IMR-90 (cell line): ENCODE results near the gene GRM2. TPM values are rescaled to one million over a fixed set of nuclear protein-coding genes. Genes with fewer than 3 reads are reported as not detected.

Source experiments
- ATAC-seq: fragments of 200-7000 bp; cut with Tn5 transposase; 2 replicates; pipeline ENCODE4 v1.9.1; 2020; ENCODE audit warnings: low read depth, mild to moderate bottlenecking, moderate library complexity
- BruUV-seq: library from RNA; stranded (reverse); fragments of 400-500 nt; replicated peaks from 2 replicates; lab custom pipeline; 2021; lab: Mats Ljungman, UMichigan
- CTCF ChIA-PET: fragments of 300-600 bp; formaldehyde crosslinking; extraction: SDS; loops from one replicate; lab custom pipeline; 2021; ENCODE audit warnings: antibody characterized with exemption; lab: Yijun Ruan, JAX
- POLR2A ChIA-PET: fragments of 300-600 bp; sonication (Branson Sonifier 250); formaldehyde crosslinking; loops from one replicate; lab custom pipeline; 2022; ENCODE audit warnings: antibody characterized with exemption; ENCODE audit not compliant: unreplicated experiment; lab: Charles Lee
- DNase-seq: peaks from one replicate; pipeline ENCODE4 v3.0.0; 2013
- H2AFZ ChIP-seq: replicated peaks from 2 replicates; pipeline ENCODE3; 2013; ENCODE audit warnings: low read length, mild to moderate bottlenecking; ENCODE audit not compliant: poor library complexity
- H2AK5ac ChIP-seq: 2 replicates; pipeline ENCODE4 v1.6.1; 2013; ENCODE audit warnings: low read depth, low read length, inconsistent platforms
- H2AK9ac ChIP-seq: replicated peaks from 2 replicates; pipeline ENCODE3; 2013; ENCODE audit warnings: mild to moderate bottlenecking, low read depth, low read length, moderate library complexity; ENCODE audit not compliant: poor library complexity
- H2BK120ac ChIP-seq: 2 replicates; pipeline ENCODE4 v1.6.1; 2013; ENCODE audit warnings: low read depth, low read length, inconsistent platforms
- H2BK15ac ChIP-seq: 3 replicates; pipeline ENCODE4 v1.6.1; 2013; ENCODE audit warnings: low read depth, low read length, inconsistent platforms
- H2BK20ac ChIP-seq: 2 replicates; pipeline ENCODE4 v1.6.1; 2013; ENCODE audit warnings: low read depth, mild to moderate bottlenecking, inconsistent platforms, low read length, moderate library complexity
- H2BK5ac ChIP-seq: 2 replicates; pipeline ENCODE4 v1.6.1; 2013; ENCODE audit warnings: mild to moderate bottlenecking, low read depth, low read length, inconsistent platforms; ENCODE audit not compliant: poor library complexity, severe bottlenecking
- H3K14ac ChIP-seq: replicated peaks from 2 replicates; pipeline ENCODE4 v1.6.1; 2013; ENCODE audit warnings: low read depth, low read length, inconsistent platforms
- H3K18ac ChIP-seq: 2 replicates; pipeline ENCODE4 v1.6.1; 2013; ENCODE audit warnings: low read depth, low read length, control low read depth
- H3K23ac ChIP-seq: 2 replicates; pipeline ENCODE4 v1.6.1; 2013; ENCODE audit warnings: low read depth, low read length, inconsistent platforms
- H3K27ac ChIP-seq: 2 replicates; pipeline ENCODE4 v1.5.1; 2013; ENCODE audit warnings: mild to moderate bottlenecking, control low read depth, low read length; ENCODE audit not compliant: insufficient read depth
- H3K27me3 ChIP-seq: 2 replicates; pipeline ENCODE4 v1.6.1; 2013; ENCODE audit warnings: low read length; ENCODE audit not compliant: control insufficient read depth, insufficient read depth
- H3K36me3 ChIP-seq: 2 replicates; pipeline ENCODE4 v1.6.1; 2013; ENCODE audit warnings: low read length, mixed read lengths; ENCODE audit not compliant: control insufficient read depth, insufficient read depth
- H3K4ac ChIP-seq: 2 replicates; pipeline ENCODE4 v1.6.1; 2013; ENCODE audit warnings: low read depth, low read length, inconsistent platforms
- H3K4me1 ChIP-seq: 2 replicates; pipeline ENCODE4 v1.6.1; 2013; ENCODE audit warnings: low read length, mixed read lengths; ENCODE audit not compliant: control insufficient read depth, insufficient read depth
- H3K4me2 ChIP-seq: 2 replicates; pipeline ENCODE4 v1.6.1; 2013; ENCODE audit warnings: low read depth, mild to moderate bottlenecking, control low read depth, low read length, moderate library complexity
- H3K4me3 ChIP-seq: 2 replicates; pipeline ENCODE4 v1.5.1; 2013; ENCODE audit warnings: low read depth, mild to moderate bottlenecking, control low read depth, low read length, moderate library complexity; ENCODE audit not compliant: insufficient read depth
- H3K56ac ChIP-seq: 2 replicates; pipeline ENCODE4 v1.6.1; 2013; ENCODE audit warnings: low read length, inconsistent platforms; ENCODE audit not compliant: insufficient read depth; ENCODE audit errors: extremely low read depth
- H3K79me1 ChIP-seq, 2 experiments: 2 replicates each; pipeline ENCODE4 v1.6.1; 2013; ENCODE audit warnings: low read length in 2 of 2, inconsistent platforms in 1 of 2, low read depth in 1 of 2
- H3K9ac ChIP-seq: 2 replicates; pipeline ENCODE4 v1.6.1; 2013; ENCODE audit warnings: low read depth, low read length, control low read depth
- H3K9me1 ChIP-seq: 2 replicates; pipeline ENCODE4 v1.6.1; 2013; ENCODE audit warnings: low read length, inconsistent platforms; ENCODE audit not compliant: insufficient read depth
- H3K9me3 ChIP-seq: 2 replicates; pipeline ENCODE4 v1.6.1; 2013; ENCODE audit warnings: low read length; ENCODE audit not compliant: control insufficient read depth, insufficient read depth
- H4K20me1 ChIP-seq: 2 replicates; pipeline ENCODE4 v1.6.1; 2013; ENCODE audit warnings: low read length, inconsistent platforms; ENCODE audit not compliant: insufficient read depth
- H4K5ac ChIP-seq: 2 replicates; pipeline ENCODE4 v1.6.1; 2013; ENCODE audit warnings: mild to moderate bottlenecking, low read depth, low read length, control low read depth
- H4K8ac ChIP-seq, 2 experiments: 2 replicates each; pipeline ENCODE4 v1.6.1; 2013; ENCODE audit warnings: low read depth in 2 of 2, low read length in 2 of 2, control low read depth in 1 of 2, inconsistent platforms in 1 of 2
- H4K91ac ChIP-seq: 2 replicates; pipeline ENCODE4 v1.6.1; 2013; ENCODE audit warnings: low read depth, low read length, inconsistent platforms; ENCODE audit not compliant: insufficient read depth
- BHLHE40 ChIP-seq: fragments of 150-350 bp; IDR thresholded peaks from 2 replicates; pipeline ENCODE4 v1.6.1; 2016; ENCODE audit warnings: mild to moderate bottlenecking, low read depth, low read length
- CEBPB ChIP-seq: IDR thresholded peaks from 2 replicates; pipeline ENCODE4 v1.6.1; 2012; ENCODE audit warnings: low read depth, low read length, improper control_type of control experiment
- CHD1 ChIP-seq: IDR thresholded peaks from 2 replicates; pipeline ENCODE4 v1.6.1; 2012; ENCODE audit warnings: low read depth, low read length, improper control_type of control experiment
- FOS ChIP-seq: fragments of 150-350 bp; IDR thresholded peaks from 2 replicates; pipeline ENCODE4 v1.6.1; 2016; ENCODE audit warnings: low read depth, low read length
- MAZ ChIP-seq: IDR thresholded peaks from 2 replicates; pipeline ENCODE4 v1.6.1; 2012; ENCODE audit warnings: low read depth, mild to moderate bottlenecking, low read length, improper control_type of control experiment, moderate library complexity, borderline replicate concordance
- MXI1 ChIP-seq: IDR thresholded peaks from 2 replicates; pipeline ENCODE4 v1.6.1; 2012; ENCODE audit warnings: low read depth, mild to moderate bottlenecking, low read length, moderate library complexity, borderline replicate concordance
- NFE2L2 ChIP-seq: fragments of 150-350 bp; IDR thresholded peaks from 2 replicates; pipeline ENCODE4 v1.6.1; 2016; ENCODE audit warnings: low read depth, mild to moderate bottlenecking, low read length
- POLR2A ChIP-seq: IDR thresholded peaks from 2 replicates; pipeline ENCODE4 v1.6.1; 2012; ENCODE audit warnings: mild to moderate bottlenecking, low read depth, low read length
- RAD21 ChIP-seq: IDR thresholded peaks from 2 replicates; pipeline ENCODE4 v1.6.1; 2012; ENCODE audit warnings: low read length, improper control_type of control experiment
- RCOR1 ChIP-seq: IDR thresholded peaks from 2 replicates; pipeline ENCODE4 v1.6.1; 2012; ENCODE audit warnings: mild to moderate bottlenecking, low read length, improper control_type of control experiment; ENCODE audit not compliant: insufficient replicate concordance
- RFX5 ChIP-seq: IDR thresholded peaks from 2 replicates; pipeline ENCODE4 v1.8.0; 2012; ENCODE audit warnings: low read depth, mild to moderate bottlenecking, low read length, moderate library complexity
- SMC3 ChIP-seq: fragments of 150-350 bp; IDR thresholded peaks from 2 replicates; pipeline ENCODE4 v1.6.1; 2016; ENCODE audit warnings: low read depth, mild to moderate bottlenecking, antibody characterized with exemption, low read length, moderate library complexity
- WGBS, 2 experiments: methylation state at CpG; one replicate each; pipeline versions ENCODE4 v1.1.5 to v1.1.7; 2013; ENCODE audit warnings: missing lambda C conversion rate in 2 of 2; ENCODE audit not compliant: insufficient read length in 1 of 2; ENCODE audit errors: extremely low coverage in 2 of 2; 5-methylcytosine and 5-hydroxymethylcytosine counted together
- dilution Hi-C: fragments of 300-500 bp; cut with HindIII; formaldehyde crosslinking; loops from one replicate; pipeline ENCODE4 v1.14.3; 2018; ENCODE audit warnings: low sequenced_read_pairs; ENCODE audit not compliant: unreplicated experiment
- in situ Hi-C: fragments of 300-500 bp; cut with MboI; formaldehyde crosslinking; loops from 3 replicates; pipeline ENCODE4 v1.14.3; 2019; ENCODE audit warnings: low sequenced_read_pairs, inconsistent platforms, mixed read lengths
- intact Hi-C: fragments of 100-400 bp; cut with micrococcal nuclease; formaldehyde crosslinking; loops from 2 replicates; pipeline ENCODE4 v1.10.0; 2022
- polyA plus RNA-seq, 3 experiments: library from polyadenylated mRNA; depleted of rRNA; stranded (reverse); fragments of >200 nt; gene quantifications; 2 replicates each; pipeline ENCODE4 v1.2.3, GENCODE V29; 2012; ENCODE audit warnings: low replicate concordance in 1 of 3
- total RNA-seq: library from RNA; depleted of rRNA; stranded (reverse); fragments of >200 nt; gene quantifications from 2 replicates; pipeline ENCODE4 v1.2.3, GENCODE V29; 2012
- TF ChIP-seq, protein P1 (sequence below): fragments of 150-350 bp; IDR thresholded peaks from 2 replicates; pipeline ENCODE4 v1.6.1; 2017; ENCODE audit warnings: mild to moderate bottlenecking, antibody characterized with exemption, low read length, low read depth
- TF ChIP-seq, protein P2 (sequence below): conservative IDR thresholded peaks from 2 replicates; pipeline ENCODE4 v1.5.1; 2012; ENCODE audit warnings: mild to moderate bottlenecking, low read depth, low read length, improper control_type of control experiment
- TF ChIP-seq, protein P3 (sequence below): fragments of 150-350 bp; IDR thresholded peaks from 2 replicates; pipeline ENCODE4 v1.6.1; 2016; ENCODE audit warnings: low read depth, mild to moderate bottlenecking, low read length, moderate library complexity, borderline replicate concordance

Gene GRM2
- total and polyA plus RNA-seq, 2 of the 4 experiments (the other 2 are of a cell fraction) = under 0.01 to 0.14 TPM

DNA sequence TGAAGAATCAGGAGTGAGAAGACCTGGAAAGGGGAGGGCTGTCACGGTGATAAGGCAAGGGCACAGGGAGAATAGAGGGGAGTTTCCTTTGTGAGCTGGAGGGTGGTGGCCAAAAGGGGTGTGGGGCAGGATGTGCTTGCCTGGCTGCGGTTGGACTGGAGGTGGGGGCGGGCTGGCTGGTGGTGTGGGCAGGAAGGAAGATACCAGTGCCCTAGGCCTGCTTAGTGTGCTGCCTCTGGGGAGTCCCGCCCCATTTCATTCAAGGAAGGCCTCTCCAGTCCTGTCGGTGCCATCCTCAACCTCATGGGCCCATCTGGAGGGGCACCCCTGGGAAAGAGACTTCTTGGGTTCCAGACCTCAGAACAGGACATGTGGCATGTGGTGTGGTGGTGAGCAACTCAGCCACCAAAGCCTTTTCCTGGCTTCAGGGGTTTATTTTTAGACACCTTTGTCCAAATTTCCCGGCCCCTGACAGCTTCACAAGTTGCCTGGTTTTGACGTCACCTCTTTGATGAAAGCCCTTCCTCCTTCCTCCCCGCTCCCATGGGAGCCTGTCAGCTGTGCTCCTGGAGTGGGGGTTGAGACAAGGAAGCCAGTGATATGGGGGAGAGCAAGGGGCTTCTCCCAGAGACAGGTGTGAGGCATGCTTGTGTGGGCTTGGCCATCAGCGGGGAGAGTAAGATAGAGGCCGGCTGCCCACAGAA lies 20.2 kb upstream of the GRM2 start:
- in situ Hi-C loops = loop anchor here (25.0 kb wide), 1 partner anchor 1074 kb away; the partner anchor contains the start of genes CISH and MAPKAPK3
- Histone ChIP-seq H3K9me3 (no peaks in the 10 kb centered on the region), H2BK15ac (no peak overlapping the region), H3K27ac (no peak overlapping the region), H3K36me3 (peaks cover 28% of the 10 kb centered on the region), H3K14ac (no peak overlapping the region), H3K9me1 (peaks cover 10% of the 10 kb centered on the region), H2AK9ac (peak overlapping the region; percentile 23), H3K4me2 (no peak overlapping the region), H4K91ac (no peak overlapping the region), H3K56ac (no peak overlapping the region), H2AK5ac (no peak overlapping the region), H3K4me3 (no peak overlapping the region), H3K9ac (no peak overlapping the region), H2BK20ac (no peak overlapping the region), H4K20me1 (peaks cover 23% of the 10 kb centered on the region), H2BK5ac (no peak overlapping the region), H4K5ac (no peak overlapping the region), H3K4ac (no peak overlapping the region), H2BK120ac (no peak overlapping the region), H3K4me1 (peaks cover 5% of the 10 kb centered on the region), H3K79me1 (peaks cover 15 to 19% of the 10 kb centered on the region in 2 experiments; a peak in 3 of 4 replicates), H4K8ac (no peak overlapping the region), H2AFZ (no peak overlapping the region), H3K27me3 (no peaks in the 10 kb centered on the region), H3K18ac (no peak overlapping the region), H3K23ac (no peak overlapping the region)
- intact Hi-C loops = no loop called here
- 100% methylated on average over 2 of the region's 10 CpGs; no CpG with 5 or more reads in 1 of the 2 experiments for WGBS, 2 experiments
- ChIA-PET POLR2A (no interaction called here), CTCF (interaction anchor here (0.8 to 1.6 kb wide), 2 partner anchors 11 to 17 kb away, joined by 3 to 6 read pairs; no protein-coding TSS in a partner anchor)
- DNase-seq (peak; percentile 8), ATAC-seq (no peak)
- dilution Hi-C loops = no loop called here
- BruUV-seq = no TSS peak
- TF ChIP-seq, protein P1, sequence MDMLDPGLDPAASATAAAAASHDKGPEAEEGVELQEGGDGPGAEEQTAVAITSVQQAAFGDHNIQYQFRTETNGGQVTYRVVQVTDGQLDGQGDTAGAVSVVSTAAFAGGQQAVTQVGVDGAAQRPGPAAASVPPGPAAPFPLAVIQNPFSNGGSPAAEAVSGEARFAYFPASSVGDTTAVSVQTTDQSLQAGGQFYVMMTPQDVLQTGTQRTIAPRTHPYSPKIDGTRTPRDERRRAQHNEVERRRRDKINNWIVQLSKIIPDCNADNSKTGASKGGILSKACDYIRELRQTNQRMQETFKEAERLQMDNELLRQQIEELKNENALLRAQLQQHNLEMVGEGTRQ = no peak
- TF ChIP-seq CHD1 = no peak
- TF ChIP-seq MXI1 = no peak
- TF ChIP-seq RCOR1 = no peak
- TF ChIP-seq, protein P2, sequence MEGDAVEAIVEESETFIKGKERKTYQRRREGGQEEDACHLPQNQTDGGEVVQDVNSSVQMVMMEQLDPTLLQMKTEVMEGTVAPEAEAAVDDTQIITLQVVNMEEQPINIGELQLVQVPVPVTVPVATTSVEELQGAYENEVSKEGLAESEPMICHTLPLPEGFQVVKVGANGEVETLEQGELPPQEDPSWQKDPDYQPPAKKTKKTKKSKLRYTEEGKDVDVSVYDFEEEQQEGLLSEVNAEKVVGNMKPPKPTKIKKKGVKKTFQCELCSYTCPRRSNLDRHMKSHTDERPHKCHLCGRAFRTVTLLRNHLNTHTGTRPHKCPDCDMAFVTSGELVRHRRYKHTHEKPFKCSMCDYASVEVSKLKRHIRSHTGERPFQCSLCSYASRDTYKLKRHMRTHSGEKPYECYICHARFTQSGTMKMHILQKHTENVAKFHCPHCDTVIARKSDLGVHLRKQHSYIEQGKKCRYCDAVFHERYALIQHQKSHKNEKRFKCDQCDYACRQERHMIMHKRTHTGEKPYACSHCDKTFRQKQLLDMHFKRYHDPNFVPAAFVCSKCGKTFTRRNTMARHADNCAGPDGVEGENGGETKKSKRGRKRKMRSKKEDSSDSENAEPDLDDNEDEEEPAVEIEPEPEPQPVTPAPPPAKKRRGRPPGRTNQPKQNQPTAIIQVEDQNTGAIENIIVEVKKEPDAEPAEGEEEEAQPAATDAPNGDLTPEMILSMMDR = no peak
- TF ChIP-seq RAD21 = no peak
- TF ChIP-seq SMC3 = no peak
- TF ChIP-seq POLR2A = no peak
- TF ChIP-seq CEBPB = no peak
- no peak for TF ChIP-seq MAZ
- TF ChIP-seq FOS = no peak
- TF ChIP-seq BHLHE40 = no peak
- TF ChIP-seq RFX5 = no peak
- TF ChIP-seq NFE2L2 = no peak
- TF ChIP-seq, protein P3, sequence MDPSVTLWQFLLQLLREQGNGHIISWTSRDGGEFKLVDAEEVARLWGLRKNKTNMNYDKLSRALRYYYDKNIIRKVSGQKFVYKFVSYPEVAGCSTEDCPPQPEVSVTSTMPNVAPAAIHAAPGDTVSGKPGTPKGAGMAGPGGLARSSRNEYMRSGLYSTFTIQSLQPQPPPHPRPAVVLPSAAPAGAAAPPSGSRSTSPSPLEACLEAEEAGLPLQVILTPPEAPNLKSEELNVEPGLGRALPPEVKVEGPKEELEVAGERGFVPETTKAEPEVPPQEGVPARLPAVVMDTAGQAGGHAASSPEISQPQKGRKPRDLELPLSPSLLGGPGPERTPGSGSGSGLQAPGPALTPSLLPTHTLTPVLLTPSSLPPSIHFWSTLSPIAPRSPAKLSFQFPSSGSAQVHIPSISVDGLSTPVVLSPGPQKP = no peak
